BLaER1 (cell line): ENCODE results near the gene POU3F2.

Experiments
- H3K27ac ChIP-seq: shearing (Covaris generic); formaldehyde crosslinking; 2 replicates; pipeline ENCODE4 v1.8.1; 2022
- H3K27me3 ChIP-seq: shearing (Covaris generic); formaldehyde crosslinking; 2 replicates; pipeline ENCODE4 v1.8.1; 2022
- H3K36me3 ChIP-seq: shearing (Covaris generic); formaldehyde crosslinking; 2 replicates; pipeline ENCODE4 v1.8.1; 2022
- H3K4me1 ChIP-seq: shearing (Covaris generic); formaldehyde crosslinking; 2 replicates; pipeline ENCODE4 v1.8.1; 2022
- H3K4me2 ChIP-seq: shearing (Covaris generic); formaldehyde crosslinking; 2 replicates; pipeline ENCODE4 v1.8.1; 2022
- H3K4me3 ChIP-seq: shearing (Covaris generic); formaldehyde crosslinking; 2 replicates; pipeline ENCODE4 v1.8.1; 2022
- H3K9ac ChIP-seq: shearing (Covaris generic); formaldehyde crosslinking; 2 replicates; pipeline ENCODE4 v1.8.1; 2022
- H3K9me3 ChIP-seq: shearing (Covaris generic); formaldehyde crosslinking; 2 replicates; pipeline ENCODE4 v1.8.1; 2022
- H4K20me1 ChIP-seq: shearing (Covaris generic); formaldehyde crosslinking; 2 replicates; pipeline ENCODE4 v1.8.1; 2022
- Cebpa-rat ChIP-seq: shearing (Covaris generic); IDR thresholded peaks from 2 replicates; pipeline ENCODE4 v1.8.1; 2022

The POU3F2 gene

GRCh38 chr6:98843271-98844243, 9.2 kb downstream of the POU3F2 start:
- peaks cover 100% of the 10 kb centered on the region for H3K27me3 ChIP-seq

GRCh38 chr6:98844244-98845210, 10.2 kb downstream of the POU3F2 start:
- H3K4me1 ChIP-seq, result peaks cover 9% of the 10 kb centered on the region; the same call in 1 of the 2 replicates

More at GRCh38 chr6:98843271-98844243, 9.2 kb downstream of the POU3F2 start:
- H3K9me3 ChIP-seq, result no peaks in the 10 kb centered on the region; the same call in 1 of the 2 replicates
- no peak overlapping the region for H3K9ac ChIP-seq
- no peaks in the 10 kb centered on the region for H3K36me3 ChIP-seq
- no peak for TF ChIP-seq Cebpa-rat
- no peak overlapping the region for H3K4me3 ChIP-seq
- peaks cover 9% of the 10 kb centered on the region; the same call in 1 of the 2 replicates for H3K4me1 ChIP-seq
- H4K20me1 ChIP-seq, result peaks cover 100% of the 10 kb centered on the region
- H3K4me2 ChIP-seq, result no peak overlapping the region
- no peak overlapping the region for H3K27ac ChIP-seq

GRCh38 chr6:98845211-98846020, 11.0 kb downstream of the POU3F2 start:
- Histone ChIP-seq H3K36me3 (no peaks in the 10 kb centered on the region), H3K9me3 (no peaks in the 10 kb centered on the region; the same call in 1 of the 2 replicates), H4K20me1 (peaks cover 92% of the 10 kb centered on the region), H3K27ac (no peak overlapping the region), H3K4me3 (peak overlapping the region; percentile 48), H3K4me2 (peak overlapping the region; percentile 66), H3K4me1 (peaks cover 9% of the 10 kb centered on the region; the same call in 1 of the 2 replicates), H3K9ac (no peak overlapping the region), H3K27me3 (peaks cover 98% of the 10 kb centered on the region)
- TF ChIP-seq Cebpa-rat, result no peak

More at GRCh38 chr6:98844244-98845210, 10.2 kb downstream of the POU3F2 start:
- Histone ChIP-seq H3K9me3 (no peaks in the 10 kb centered on the region; the same call in 1 of the 2 replicates), H3K27ac (no peak overlapping the region), H3K27me3 (peaks cover 100% of the 10 kb centered on the region), H4K20me1 (peaks cover 100% of the 10 kb centered on the region), H3K36me3 (no peaks in the 10 kb centered on the region), H3K4me3 (peak overlapping the region; percentile 48), H3K9ac (no peak overlapping the region), H3K4me2 (peak overlapping the region; percentile 66)
- TF ChIP-seq Cebpa-rat, result no peak

- Histone ChIP-seq H4K20me1 (peaks cover 86% of the 10 kb centered on the region), H3K9ac (no peak overlapping the region), H3K4me3 (no peak overlapping the region), H3K4me2 (no peak overlapping the region), H3K4me1 (peaks cover 9% of the 10 kb centered on the region; the same call in 1 of the 2 replicates), H3K36me3 (no peaks in the 10 kb centered on the region), H3K27me3 (peaks cover 92% of the 10 kb centered on the region), H3K27ac (no peak overlapping the region), H3K9me3 (no peaks in the 10 kb centered on the region; the same call in 1 of the 2 replicates)
- no peak for TF ChIP-seq Cebpa-rat
Measured at GRCh38 chr6:98846021-98846380, 11.6 kb downstream of the POU3F2 start.

- H3K27me3 ChIP-seq, result peaks cover 78% of the 10 kb centered on the region
- H3K9ac ChIP-seq, result no peak overlapping the region
- peaks cover 9% of the 10 kb centered on the region; the same call in 1 of the 2 replicates for H3K4me1 ChIP-seq
Measured at GRCh38 chr6:98847416-98847778, 13.0 kb downstream of the POU3F2 start.

GRCh38 chr6:98847779-98848538, 13.6 kb downstream of the POU3F2 start:
- Histone ChIP-seq H3K4me2 (no peak overlapping the region), H3K4me1 (peaks cover 9% of the 10 kb centered on the region; the same call in 1 of the 2 replicates), H3K9ac (no peak overlapping the region), H3K27ac (no peak overlapping the region), H4K20me1 (peaks cover 66% of the 10 kb centered on the region), H3K4me3 (no peak overlapping the region), H3K27me3 (peaks cover 73% of the 10 kb centered on the region), H3K9me3 (no peaks in the 10 kb centered on the region; the same call in 1 of the 2 replicates), H3K36me3 (no peaks in the 10 kb centered on the region)
- TF ChIP-seq Cebpa-rat, result no peak

More at GRCh38 chr6:98847416-98847778, 13.0 kb downstream of the POU3F2 start:
- Histone ChIP-seq H3K36me3 (no peaks in the 10 kb centered on the region), H3K4me2 (no peak overlapping the region), H3K9me3 (no peaks in the 10 kb centered on the region; the same call in 1 of the 2 replicates), H3K4me3 (no peak overlapping the region), H4K20me1 (peaks cover 72% of the 10 kb centered on the region), H3K27ac (no peak overlapping the region)
- TF ChIP-seq Cebpa-rat, result no peak

GRCh38 chr6:98848539-98849242, 14.3 kb downstream of the POU3F2 start:
- Histone ChIP-seq H4K20me1 (peaks cover 59% of the 10 kb centered on the region), H3K36me3 (no peaks in the 10 kb centered on the region), H3K27me3 (peaks cover 65% of the 10 kb centered on the region), H3K9me3 (no peaks in the 10 kb centered on the region; the same call in 1 of the 2 replicates), H3K4me2 (no peak overlapping the region), H3K4me3 (no peak overlapping the region), H3K4me1 (peaks cover 9% of the 10 kb centered on the region; the same call in 1 of the 2 replicates), H3K9ac (no peak overlapping the region), H3K27ac (no peak overlapping the region)
- no peak for TF ChIP-seq Cebpa-rat

GRCh38 chr6:98864497-98864896, 30.1 kb downstream of the POU3F2 start:
- TF ChIP-seq Cebpa-rat, result no peak
- H3K4me3 ChIP-seq, result no peak overlapping the region
- peaks cover 5% of the 10 kb centered on the region; the same call in 1 of the 2 replicates for H3K36me3 ChIP-seq
- no peaks in the 10 kb centered on the region for H4K20me1 ChIP-seq
- no peak overlapping the region for H3K4me2 ChIP-seq
- no peaks in the 10 kb centered on the region for H3K4me1 ChIP-seq
- no peaks in the 10 kb centered on the region; the same call in 1 of the 2 replicates for H3K9me3 ChIP-seq
- H3K27me3 ChIP-seq, result no peaks in the 10 kb centered on the region
- no peak overlapping the region for H3K9ac ChIP-seq
- H3K27ac ChIP-seq, result no peak overlapping the region
